Suprapubic skin (tissue), 4 donors: ENCODE data around the gene MAP3K1.

Experiments
- CTCF ChIP-seq, 2 donors: fragments of 200-600 bp in 1 of 2; fragments of 450-650 bp in 1 of 2; sonication (generic) in 1 of 2; IDR thresholded peaks; one replicate each; pipeline ENCODE4 v1.5.1; 2016 to 2019; ENCODE audit warnings: antibody characterized with exemption in 2 of 2, mild to moderate bottlenecking in 1 of 2, moderate library complexity in 1 of 2
- POLR2A ChIP-seq, 2 donors: fragments of 450-650 bp; IDR thresholded peaks; one replicate each; pipeline ENCODE4 v1.6.1; 2017; ENCODE audit warnings: antibody characterized with exemption in 2 of 2, mild to moderate bottlenecking in 2 of 2, moderate library complexity in 2 of 2
- POLR2AphosphoS5 ChIP-seq, 3 donors: sonication (generic); formaldehyde crosslinking; IDR thresholded peaks; one replicate each; pipeline ENCODE4 v1.6.1; 2017; ENCODE audit warnings: antibody characterized with exemption in 3 of 3

DNA sequence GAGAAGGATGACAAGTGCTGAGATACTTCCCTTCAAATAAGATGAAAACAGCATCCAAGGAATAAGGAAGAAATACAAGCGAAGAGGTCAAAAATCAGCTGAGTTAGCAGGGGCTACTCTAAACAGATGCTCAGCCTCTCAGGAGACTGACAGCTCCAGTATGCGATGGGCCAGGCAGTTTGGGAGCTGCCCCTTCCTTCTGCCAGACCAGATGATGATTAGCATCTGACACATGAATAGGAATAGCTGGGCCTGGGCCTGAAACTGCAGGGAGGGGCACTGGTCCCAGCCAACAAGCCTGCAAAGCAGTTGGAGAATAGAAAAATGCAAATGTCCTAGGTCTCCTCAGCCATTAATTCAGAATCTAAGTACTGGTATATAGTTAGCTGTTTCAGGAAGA is 13.1 kb upstream of the MAP3K1 start:
- TF ChIP-seq CTCF (IDR thresholded peaks at IDR 0.05) (no peak), POLR2A (IDR thresholded peaks at IDR 0.05) (no peak), POLR2AphosphoS5 (IDR thresholded peaks at IDR 0.05) (no peak)
